Measurements from ENCODE around the gene PPP4R4. TPM values are rescaled to one million over a fixed set of nuclear protein-coding genes. Genes with fewer than 3 reads are reported as not detected.

The PPP4R4 gene, protein sequence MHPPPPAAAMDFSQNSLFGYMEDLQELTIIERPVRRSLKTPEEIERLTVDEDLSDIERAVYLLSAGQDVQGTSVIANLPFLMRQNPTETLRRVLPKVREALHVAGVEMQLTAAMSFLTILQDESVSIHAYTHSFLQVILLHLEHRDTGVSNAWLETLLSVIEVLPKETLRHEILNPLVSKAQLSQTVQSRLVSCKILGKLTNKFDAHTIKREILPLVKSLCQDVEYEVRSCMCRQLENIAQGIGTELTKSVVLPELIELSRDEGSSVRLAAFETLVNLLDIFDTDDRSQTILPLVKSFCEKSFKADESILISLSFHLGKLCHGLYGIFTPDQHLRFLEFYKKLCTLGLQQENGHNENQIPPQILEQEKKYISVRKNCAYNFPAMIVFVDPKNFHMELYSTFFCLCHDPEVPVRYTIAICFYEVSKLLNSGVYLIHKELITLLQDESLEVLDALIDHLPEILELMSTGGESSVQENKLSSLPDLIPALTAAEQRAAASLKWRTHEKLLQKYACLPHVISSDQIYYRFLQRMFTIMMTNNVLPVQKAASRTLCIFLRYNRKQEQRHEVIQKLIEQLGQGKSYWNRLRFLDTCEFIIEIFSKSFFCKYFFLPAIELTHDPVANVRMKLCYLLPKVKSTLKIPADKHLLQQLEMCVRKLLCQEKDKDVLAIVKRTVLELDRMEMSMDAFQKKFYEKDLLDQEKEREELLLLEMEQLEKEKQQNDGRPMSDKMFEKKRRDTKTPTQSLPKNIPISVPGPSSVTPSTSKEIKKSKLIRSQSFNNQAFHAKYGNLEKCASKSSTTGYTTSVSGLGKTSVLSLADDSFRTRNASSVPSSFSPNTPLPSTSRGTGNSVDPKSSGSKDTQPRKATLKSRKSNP
- 10 to 100 TPM; 17.0 to 19.2 TPM for total RNA-seq

- Mint-ChIP-seq H3K27me3 (no peaks in the 10 kb centered on the region), H3K27ac (peak within 1 kb of the TSS; percentile 73), H3K9me3 (no peaks in the 10 kb centered on the region), H3K4me1 (ENCODE audit: low read depth) (peaks cover 39% of the 10 kb centered on the region), H3K4me3 (peak within 1 kb of the TSS; percentile 79), H3K36me3 (no peaks in the 10 kb centered on the region)
- peak; percentile 95 for DNase-seq
- POLR2A ChIA-PET = interaction anchor here (0.8 to 1.2 kb wide), 3 partner anchors 9 to 93 kb away, joined by 3 to 8 read pairs (median 7); partner anchors contain the start of genes DDX24 and IFI27L1
- intact Hi-C loops (cut with micrococcal nuclease) = loop anchor here (1.0 to 10.0 kb wide), 4 partner anchors 9 to 1361 kb away; partner anchors contain the start of genes BTBD7 and GLRX5
- CTCF ChIA-PET = interaction anchor here (0.9 to 4.0 kb wide), 6 partner anchors 11 to 137 kb away, joined by 3 to 23 read pairs (median 5); no protein-coding TSS in a partner anchor
Measured at GRCh38 chr14:94173885-94174603, at the start of gene PPP4R4. PPP4R4 (plus strand) TSS chr14:94174322; CDS start chr14:94174466, 144 bp downstream.

DNA sequence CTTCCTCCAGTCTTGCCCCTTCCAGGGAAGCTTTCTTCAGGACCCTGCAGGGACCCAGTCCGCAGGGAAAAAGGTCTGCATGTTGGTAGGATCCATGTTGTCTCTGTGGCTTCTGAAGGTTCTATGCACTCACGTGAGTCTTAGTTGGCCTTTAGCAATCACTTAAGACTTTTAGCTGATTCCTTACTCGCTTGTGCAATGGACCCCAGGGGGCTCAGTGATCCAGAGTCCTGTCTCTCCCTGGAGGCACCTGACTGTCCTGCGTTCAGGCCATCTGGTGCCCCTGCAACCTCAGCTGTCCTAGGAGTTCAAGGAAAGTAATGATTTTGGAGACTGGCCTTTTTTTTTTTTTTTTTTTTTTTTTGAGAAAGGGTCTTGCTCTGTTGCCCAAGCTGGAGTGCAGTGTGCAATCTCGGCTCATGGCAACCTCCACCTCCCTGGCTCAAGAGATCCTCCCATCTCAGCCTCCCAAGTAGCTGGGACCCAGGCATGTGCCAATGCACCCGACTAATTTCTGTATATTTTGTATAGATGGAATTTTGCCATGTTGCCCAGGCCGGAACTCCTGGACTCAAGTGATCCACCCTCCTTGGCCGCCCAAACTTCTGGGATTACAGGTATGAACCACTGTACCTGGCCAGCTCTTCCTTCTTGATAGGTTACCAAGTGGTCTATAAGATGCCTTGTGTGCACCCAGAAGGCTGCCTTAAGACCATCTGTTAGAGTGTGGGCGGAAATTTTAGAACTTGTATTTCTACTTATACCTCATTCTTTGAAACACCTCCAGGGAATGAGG lies 49.3 kb upstream of the PPP4R4 start:
- no peak overlapping the region for H3K4me3 Mint-ChIP-seq
- DNase-seq = peak; percentile 5
- intact Hi-C loops (cut with micrococcal nuclease) = loop anchor here (5.0 kb wide), 1 partner anchor 162 kb away; no protein-coding TSS in a partner anchor
- H3K4me1 Mint-ChIP-seq (ENCODE audit: low read depth) = peaks cover 7% of the 10 kb centered on the region
- no peaks in the 10 kb centered on the region for H3K27me3 Mint-ChIP-seq
- POLR2A ChIA-PET = no interaction called here
- H3K9me3 Mint-ChIP-seq = peaks cover 20% of the 10 kb centered on the region
- peaks cover 9% of the 10 kb centered on the region for H3K36me3 Mint-ChIP-seq
- CTCF ChIA-PET = interaction anchor here (0.9 to 2.1 kb wide), 4 partner anchors 12 to 185 kb away, joined by 3 to 12 read pairs (median 6); no protein-coding TSS in a partner anchor
- no peak overlapping the region for H3K27ac Mint-ChIP-seq

GRCh38 chr14:94125659-94126418 lies 48.3 kb upstream of the PPP4R4 start:
- H3K9me3 Mint-ChIP-seq = peaks cover 10% of the 10 kb centered on the region
- H3K4me3 Mint-ChIP-seq = no peak overlapping the region
- CTCF ChIA-PET = interaction anchor here (0.9 to 2.1 kb wide), 4 partner anchors 11 to 186 kb away, joined by 3 to 12 read pairs (median 6); no protein-coding TSS in a partner anchor
- no peak overlapping the region for H3K27ac Mint-ChIP-seq
- peaks cover 6% of the 10 kb centered on the region for H3K36me3 Mint-ChIP-seq
- H3K4me1 Mint-ChIP-seq (ENCODE audit: low read depth) = peaks cover 12% of the 10 kb centered on the region
- intact Hi-C loops (cut with micrococcal nuclease) = loop anchor here (5.0 kb wide), 1 partner anchor 164 kb away; no protein-coding TSS in a partner anchor
- DNase-seq = peak; percentile 5
- POLR2A ChIA-PET = no interaction called here
- H3K27me3 Mint-ChIP-seq = no peaks in the 10 kb centered on the region

- peaks cover 2% of the 10 kb centered on the region for H3K36me3 Mint-ChIP-seq
- ChIA-PET CTCF (no interaction called here), POLR2A (no interaction called here)
- H3K9me3 Mint-ChIP-seq = peaks cover 4% of the 10 kb centered on the region
- intact Hi-C loops (cut with micrococcal nuclease) = loop anchor here (5.0 kb wide), 1 partner anchor 164 kb away; no protein-coding TSS in a partner anchor
- H3K4me3 Mint-ChIP-seq = no peak overlapping the region
- H3K4me1 Mint-ChIP-seq (ENCODE audit: low read depth) = peaks cover 12% of the 10 kb centered on the region
- DNase-seq = no peak
- no peak overlapping the region for H3K27ac Mint-ChIP-seq
- no peaks in the 10 kb centered on the region for H3K27me3 Mint-ChIP-seq
Measured at GRCh38 chr14:94126419-94126677, 47.8 kb upstream of the PPP4R4 start.

DNA sequence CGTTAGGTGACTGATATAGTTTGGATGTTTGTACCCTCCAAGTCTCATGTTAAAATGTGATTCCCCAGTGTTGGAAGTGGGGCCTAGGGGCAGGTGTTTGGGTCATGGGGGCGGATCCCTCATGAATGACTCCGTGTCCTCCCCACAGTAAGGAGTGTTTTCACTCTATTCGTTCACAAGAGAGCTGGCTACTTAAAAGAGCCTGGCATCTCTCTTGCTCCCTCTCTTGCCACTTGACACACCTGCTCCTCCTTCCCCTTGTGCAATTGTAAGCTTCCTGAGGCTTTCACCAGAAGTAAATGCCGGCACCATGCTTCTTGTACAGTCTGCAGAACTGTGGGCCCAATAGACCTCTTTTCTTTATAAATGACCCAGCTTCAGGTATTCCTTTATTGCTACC lies 47.3 kb upstream of the PPP4R4 start:
- POLR2A ChIA-PET = no interaction called here
- Mint-ChIP-seq H3K27ac (no peak overlapping the region), H3K36me3 (peaks cover 2% of the 10 kb centered on the region), H3K4me3 (no peak overlapping the region), H3K9me3 (no peaks in the 10 kb centered on the region), H3K4me1 (ENCODE audit: low read depth) (peaks cover 12% of the 10 kb centered on the region), H3K27me3 (no peaks in the 10 kb centered on the region)
- CTCF ChIA-PET = no interaction called here
- DNase-seq = no peak
- intact Hi-C loops (cut with micrococcal nuclease) = loop anchor here (5.0 kb wide), 1 partner anchor 164 kb away; no protein-coding TSS in a partner anchor

DNA sequence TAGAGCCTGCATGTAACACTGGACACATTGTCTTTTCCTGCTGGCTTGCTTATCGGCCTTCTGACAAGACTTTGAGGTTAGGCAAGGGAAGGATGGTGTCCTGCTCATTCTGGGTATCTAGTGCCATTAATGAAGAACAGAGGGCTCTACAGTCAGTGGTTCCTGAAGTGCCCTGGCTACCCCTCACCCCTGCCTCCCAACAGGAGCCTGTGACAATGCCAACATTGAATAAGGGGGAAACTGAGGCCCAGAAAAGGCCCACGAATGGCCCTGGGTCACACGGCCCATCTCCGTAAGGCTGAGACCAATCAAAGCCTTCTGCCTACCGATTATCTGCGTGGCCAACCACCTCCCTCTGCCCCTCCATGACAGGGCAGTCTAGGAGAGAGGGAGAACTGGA lies 46.8 kb upstream of the PPP4R4 start:
- H3K9me3 Mint-ChIP-seq = no peaks in the 10 kb centered on the region
- no peaks in the 10 kb centered on the region for H3K27me3 Mint-ChIP-seq
- DNase-seq = no peak
- no peak overlapping the region for H3K4me3 Mint-ChIP-seq
- H3K36me3 Mint-ChIP-seq = peaks cover 2% of the 10 kb centered on the region
- CTCF ChIA-PET = interaction anchor here (1.2 to 6.8 kb wide), 3 partner anchors 75 to 119 kb away, joined by 3 to 64 read pairs (median 3); no protein-coding TSS in a partner anchor
- H3K4me1 Mint-ChIP-seq (ENCODE audit: low read depth) = peaks cover 12% of the 10 kb centered on the region
- H3K27ac Mint-ChIP-seq = no peak overlapping the region
- POLR2A ChIA-PET = no interaction called here
- intact Hi-C loops (cut with micrococcal nuclease) = loop anchor here (5.0 kb wide), 1 partner anchor 165 kb away; no protein-coding TSS in a partner anchor

DNA sequence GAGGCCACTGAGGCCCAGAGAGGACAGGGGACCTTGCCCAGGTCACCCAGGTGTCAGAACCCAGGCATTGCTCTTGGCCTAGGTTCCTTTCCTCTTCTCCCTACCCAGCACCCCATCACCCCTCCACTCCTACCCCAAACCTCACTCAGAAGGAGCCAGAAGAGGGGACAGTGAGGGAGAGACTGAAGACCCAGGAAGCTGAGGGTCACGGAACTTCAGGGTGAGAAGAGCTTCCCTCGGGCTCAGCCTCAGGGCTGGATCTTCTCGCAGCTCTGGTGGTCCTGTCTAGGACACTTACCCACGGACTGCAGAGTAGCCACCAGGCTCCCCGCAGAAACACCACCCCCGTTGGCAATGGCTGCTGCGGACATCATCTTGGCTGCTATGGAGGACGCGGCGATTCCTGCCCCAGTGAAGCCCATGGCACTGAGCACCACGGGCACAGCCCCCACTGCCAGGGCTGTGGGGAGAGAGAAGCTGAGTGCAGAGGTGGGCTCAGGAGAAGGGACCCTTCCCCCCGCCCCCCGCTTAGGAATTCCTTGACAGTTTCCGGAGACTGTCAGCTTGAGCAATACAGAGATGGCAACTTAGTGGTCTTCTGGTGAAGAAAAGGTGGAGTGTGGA lies 45.8 kb upstream of the PPP4R4 start:
- ChIA-PET POLR2A (interaction anchor here (2.0 kb wide), 1 partner anchor 47 kb away, joined by 8 read pairs; the partner anchor contains the start of genes DDX24 and IFI27L1), CTCF (interaction anchor here (0.6 to 6.8 kb wide), 17 partner anchors 8 to 812 kb away, joined by 3 to 64 read pairs (median 4); no protein-coding TSS in a partner anchor)
- Mint-ChIP-seq H3K4me3 (peak overlapping the region; percentile 85), H3K9me3 (no peaks in the 10 kb centered on the region), H3K36me3 (peaks cover 2% of the 10 kb centered on the region), H3K4me1 (ENCODE audit: low read depth) (peaks cover 12% of the 10 kb centered on the region), H3K27me3 (no peaks in the 10 kb centered on the region), H3K27ac (no peak overlapping the region)
- intact Hi-C loops (cut with micrococcal nuclease) = loop anchor here (5.0 kb wide), 1 partner anchor 166 kb away; no protein-coding TSS in a partner anchor
- no peak for DNase-seq

- POLR2A ChIA-PET = interaction anchor here (2.0 kb wide), 1 partner anchor 48 kb away, joined by 8 read pairs; the partner anchor contains the start of genes DDX24 and IFI27L1
- DNase-seq = peak; percentile 85
- CTCF ChIA-PET = interaction anchor here (0.8 to 6.8 kb wide), 15 partner anchors 7 to 420 kb away, joined by 3 to 64 read pairs (median 5); no protein-coding TSS in a partner anchor
- H3K36me3 Mint-ChIP-seq = peaks cover 2% of the 10 kb centered on the region
- intact Hi-C loops (cut with micrococcal nuclease) = loop anchor here (1.0 to 5.0 kb wide), 3 partner anchors 48 to 167 kb away; partner anchors contain the start of genes DDX24 and IFI27L1
- no peaks in the 10 kb centered on the region for H3K27me3 Mint-ChIP-seq
- H3K4me1 Mint-ChIP-seq (ENCODE audit: low read depth) = peaks cover 12% of the 10 kb centered on the region
- peak within 1 kb of the TSS; percentile 76 for H3K27ac Mint-ChIP-seq
- H3K4me3 Mint-ChIP-seq = peak within 1 kb of the TSS; percentile 85
- no peaks in the 10 kb centered on the region for H3K9me3 Mint-ChIP-seq
Measured at GRCh38 chr14:94129111-94129757, 44.9 kb upstream of the PPP4R4 start, which contains the start of gene IFI27L2. IFI27L2 (minus strand) TSS chr14:94129604; CDS start chr14:94129564, 40 bp downstream.

DNA sequence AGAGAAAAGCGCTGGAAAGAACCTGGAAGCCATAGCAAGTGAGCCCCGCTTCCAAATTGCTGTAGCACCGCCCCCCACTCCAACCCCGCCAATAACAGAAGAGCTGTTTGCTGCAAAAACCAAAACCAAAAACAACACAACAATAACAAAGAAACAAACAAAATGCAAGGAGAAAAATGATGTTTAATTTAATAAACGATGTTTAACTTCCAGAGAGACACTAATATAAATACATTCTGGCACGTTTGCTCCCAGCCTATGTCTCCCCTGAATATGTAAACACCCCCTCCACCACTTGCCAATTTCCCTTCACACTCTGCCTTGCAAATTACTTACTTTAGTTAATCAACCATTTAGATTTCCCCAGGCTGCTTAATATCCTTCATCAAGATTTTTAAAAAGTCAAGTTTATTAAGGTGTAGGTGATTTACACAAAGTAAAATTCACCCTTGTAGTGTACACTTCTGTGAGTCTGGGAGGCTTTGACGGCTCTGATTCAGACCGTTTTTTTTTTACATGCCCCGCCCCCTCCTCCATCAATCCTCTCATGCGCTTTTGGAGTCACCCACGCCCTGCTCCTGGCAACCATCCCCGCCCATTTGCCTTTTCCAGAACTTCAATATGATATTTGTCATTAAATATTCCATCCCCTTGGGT lies 44.2 kb upstream of the PPP4R4 start:
- Mint-ChIP-seq H3K36me3 (peaks cover 2% of the 10 kb centered on the region), H3K4me1 (ENCODE audit: low read depth) (peaks cover 12% of the 10 kb centered on the region), H3K27me3 (no peaks in the 10 kb centered on the region), H3K4me3 (peak overlapping the region; percentile 85), H3K9me3 (no peaks in the 10 kb centered on the region), H3K27ac (peak overlapping the region; percentile 21)
- ChIA-PET POLR2A (interaction anchor here (2.0 kb wide), 1 partner anchor 48 kb away, joined by 8 read pairs; the partner anchor contains the start of genes DDX24 and IFI27L1), CTCF (interaction anchor here (0.8 to 6.8 kb wide), 12 partner anchors 8 to 419 kb away, joined by 3 to 64 read pairs (median 4); no protein-coding TSS in a partner anchor)
- DNase-seq = peak; percentile 52
- intact Hi-C loops (cut with micrococcal nuclease) = loop anchor here (1.0 to 10.0 kb wide), 4 partner anchors 49 to 175 kb away; partner anchors contain the start of genes DDX24 and IFI27L1
